Nephron progenitor cell (in vitro differentiated cells): ENCODE measurements around the gene PTPRA.
"Not testable (repeated sequence)": the region's sequence is repeated elsewhere in the genome, so short reads cannot be mapped to it uniquely, and the experiment has no call there.

Experiments used
- DNase-seq: peaks from one replicate; pipeline ENCODE4 v3.0.0; 2021
- H3K27ac Mint-ChIP-seq: 2 replicates; pipeline ENCODE4 v1.8.0; 2021; ENCODE audit warnings: mild to moderate bottlenecking, moderate library complexity, mixed read lengths
- H3K27me3 Mint-ChIP-seq: 2 replicates; pipeline ENCODE4 v1.8.0; 2021; ENCODE audit warnings: mild to moderate bottlenecking, low read depth, mixed read lengths; ENCODE audit not compliant: poor library complexity
- H3K36me3 Mint-ChIP-seq: 2 replicates; pipeline ENCODE4 v1.8.0; 2021; ENCODE audit warnings: low read depth, mixed read lengths
- H3K4me1 Mint-ChIP-seq: 2 replicates; pipeline ENCODE4 v1.8.0; 2021; ENCODE audit warnings: mixed read lengths
- H3K4me3 Mint-ChIP-seq: 2 replicates; pipeline ENCODE4 v1.8.0; 2021; ENCODE audit warnings: mild to moderate bottlenecking, moderate library complexity, mixed read lengths
- H3K9me3 Mint-ChIP-seq: 2 replicates; pipeline ENCODE4 v1.8.0; 2021; ENCODE audit warnings: mild to moderate bottlenecking, moderate library complexity, mixed read lengths
- CTCF ChIP-seq: fragments of 200-600 bp; sonication (generic); IDR thresholded peaks from 2 replicates; pipeline ENCODE4 v1.5.0; 2021; ENCODE audit warnings: antibody characterized with exemption

Gene PTPRA

GRCh38 chr20:2894221-2894620, 20.9 kb downstream of the PTPRA start:
- Mint-ChIP-seq H3K27ac (no peak overlapping the region), H3K4me1 (no peaks in the 10 kb centered on the region), H3K9me3 (peaks cover 35% of the 10 kb centered on the region), H3K27me3 (no peaks in the 10 kb centered on the region), H3K4me3 (no peak overlapping the region), H3K36me3 (peaks cover 34% of the 10 kb centered on the region)
- no peak for DNase-seq
- TF ChIP-seq CTCF, result no peak

- DNase-seq, H3K27ac Mint-ChIP-seq, H3K27me3 Mint-ChIP-seq, H3K4me1 Mint-ChIP-seq, H3K4me3 Mint-ChIP-seq: not testable (repeated sequence)
- peaks cover 34% of the 10 kb centered on the region for H3K36me3 Mint-ChIP-seq
- H3K9me3 Mint-ChIP-seq, result peaks cover 35% of the 10 kb centered on the region
These were observed 21.9 kb downstream of the PTPRA start for GRCh38 chr20:2895154-2895553.

- Mint-ChIP-seq H3K4me3 (no peak overlapping the region), H3K9me3 (peaks cover 40% of the 10 kb centered on the region), H3K4me1 (no peaks in the 10 kb centered on the region), H3K27ac (no peak overlapping the region), H3K27me3 (peaks cover 2% of the 10 kb centered on the region), H3K36me3 (peaks cover 44% of the 10 kb centered on the region)
- no peak for TF ChIP-seq CTCF
- no peak for DNase-seq
These were observed 26.0 kb downstream of the PTPRA start for GRCh38 chr20:2899243-2899642.

- no peak for DNase-seq
- TF ChIP-seq CTCF, result no peak
These were observed 27.7 kb downstream of the PTPRA start for GRCh38 chr20:2900845-2901592.

GRCh38 chr20:2902291-2902690, 29.0 kb downstream of the PTPRA start:
- Mint-ChIP-seq H3K36me3 (peaks cover 40% of the 10 kb centered on the region), H3K27ac (peak overlapping the region; percentile 87), H3K4me3 (no peak overlapping the region), H3K4me1 (no peaks in the 10 kb centered on the region), H3K9me3 (peaks cover 30% of the 10 kb centered on the region), H3K27me3 (peaks cover 2% of the 10 kb centered on the region)
- TF ChIP-seq CTCF, result no peak
- DNase-seq, result no peak

More at GRCh38 chr20:2900845-2901592, 27.7 kb downstream of the PTPRA start:
- Mint-ChIP-seq H3K4me1 (no peaks in the 10 kb centered on the region), H3K36me3 (peaks cover 50% of the 10 kb centered on the region), H3K27me3 (peaks cover 2% of the 10 kb centered on the region), H3K27ac (peak overlapping the region; percentile 34), H3K9me3 (peaks cover 40% of the 10 kb centered on the region), H3K4me3 (no peak overlapping the region)

GRCh38 chr20:2902818-2903217, 29.5 kb downstream of the PTPRA start:
- Mint-ChIP-seq H3K27ac (no peak overlapping the region), H3K9me3 (peaks cover 26% of the 10 kb centered on the region), H3K36me3 (peaks cover 35% of the 10 kb centered on the region), H3K4me3 (no peak overlapping the region), H3K4me1 (no peaks in the 10 kb centered on the region), H3K27me3 (peaks cover 2% of the 10 kb centered on the region)
- no peak for TF ChIP-seq CTCF
- DNase-seq, result no peak
